GM15510 (cell line): ENCODE data around the gene LIPA.

Source experiments
- POLR2A ChIP-seq: IDR thresholded peaks from 3 replicates; pipeline ENCODE4 v1.6.1; 2011; ENCODE audit warnings: borderline replicate concordance; ENCODE audit not compliant: insufficient read length; ENCODE audit errors: extremely low read depth

LIPA gene

GRCh38 chr10:89207801-89208551, 43.6 kb downstream of the LIPA start:
- TF ChIP-seq POLR2A: no peak

GRCh38 chr10:89207181-89207800, 44.3 kb downstream of the LIPA start, which contains the start of gene CH25H:
CH25H (minus strand) TSS chr10:89207317; CDS start chr10:89207292, 25 bp downstream.
- no peak for TF ChIP-seq POLR2A

GRCh38 chr10:89206402-89207180, 45.0 kb downstream of the LIPA start:
- no peak for TF ChIP-seq POLR2A

GRCh38 chr10:89204621-89205185, 46.9 kb downstream of the LIPA start:
- TF ChIP-seq POLR2A: no peak

- TF ChIP-seq POLR2A: no peak
Measured at GRCh38 chr10:89203237-89203636, 48.3 kb downstream of the LIPA start.

- TF ChIP-seq POLR2A: no peak
Measured at GRCh38 chr10:89202033-89202425, 49.5 kb downstream of the LIPA start.

GRCh38 chr10:89201345-89202032, 50.1 kb downstream of the LIPA start:
- TF ChIP-seq POLR2A: no peak

- TF ChIP-seq POLR2A: no peak
Measured at GRCh38 chr10:89197473-89197872, 54.1 kb downstream of the LIPA start.

- TF ChIP-seq POLR2A: no peak
Measured at GRCh38 chr10:89189211-89189734, 62.3 kb downstream of the LIPA start.

- no peak for TF ChIP-seq POLR2A
Measured at GRCh38 chr10:89185658-89186057, 65.9 kb downstream of the LIPA start.

- TF ChIP-seq POLR2A: no peak
Measured at GRCh38 chr10:89184638-89185037, 66.9 kb downstream of the LIPA start.

- no peak for TF ChIP-seq POLR2A
Measured at GRCh38 chr10:89183571-89183970, 68.0 kb downstream of the LIPA start.

- TF ChIP-seq POLR2A: no peak
Measured at GRCh38 chr10:89182894-89183293, 68.7 kb downstream of the LIPA start.

- no peak for TF ChIP-seq POLR2A
Measured at GRCh38 chr10:89175816-89176215, 75.8 kb downstream of the LIPA start.
